Measurements from ENCODE around the gene ZNF778. TPM values are rescaled to one million over a fixed set of nuclear protein-coding genes. Genes with fewer than 3 reads are reported as not detected.

Gene ZNF778
- total RNA-seq, 4 donors from 2014 or later = 5.7 to 22.8 (median 13.4) TPM

GRCh38 chr16:89172171-89172527, 45.4 kb upstream of the ZNF778 start:
- no peak for DNase-seq (ENCODE audit: low spot score)
- TF ChIP-seq, protein P1, sequence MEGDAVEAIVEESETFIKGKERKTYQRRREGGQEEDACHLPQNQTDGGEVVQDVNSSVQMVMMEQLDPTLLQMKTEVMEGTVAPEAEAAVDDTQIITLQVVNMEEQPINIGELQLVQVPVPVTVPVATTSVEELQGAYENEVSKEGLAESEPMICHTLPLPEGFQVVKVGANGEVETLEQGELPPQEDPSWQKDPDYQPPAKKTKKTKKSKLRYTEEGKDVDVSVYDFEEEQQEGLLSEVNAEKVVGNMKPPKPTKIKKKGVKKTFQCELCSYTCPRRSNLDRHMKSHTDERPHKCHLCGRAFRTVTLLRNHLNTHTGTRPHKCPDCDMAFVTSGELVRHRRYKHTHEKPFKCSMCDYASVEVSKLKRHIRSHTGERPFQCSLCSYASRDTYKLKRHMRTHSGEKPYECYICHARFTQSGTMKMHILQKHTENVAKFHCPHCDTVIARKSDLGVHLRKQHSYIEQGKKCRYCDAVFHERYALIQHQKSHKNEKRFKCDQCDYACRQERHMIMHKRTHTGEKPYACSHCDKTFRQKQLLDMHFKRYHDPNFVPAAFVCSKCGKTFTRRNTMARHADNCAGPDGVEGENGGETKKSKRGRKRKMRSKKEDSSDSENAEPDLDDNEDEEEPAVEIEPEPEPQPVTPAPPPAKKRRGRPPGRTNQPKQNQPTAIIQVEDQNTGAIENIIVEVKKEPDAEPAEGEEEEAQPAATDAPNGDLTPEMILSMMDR (IDR thresholded peaks at IDR 0.05) = no peak
- no peak for ATAC-seq (ENCODE audit: low FRiP score)

DNA sequence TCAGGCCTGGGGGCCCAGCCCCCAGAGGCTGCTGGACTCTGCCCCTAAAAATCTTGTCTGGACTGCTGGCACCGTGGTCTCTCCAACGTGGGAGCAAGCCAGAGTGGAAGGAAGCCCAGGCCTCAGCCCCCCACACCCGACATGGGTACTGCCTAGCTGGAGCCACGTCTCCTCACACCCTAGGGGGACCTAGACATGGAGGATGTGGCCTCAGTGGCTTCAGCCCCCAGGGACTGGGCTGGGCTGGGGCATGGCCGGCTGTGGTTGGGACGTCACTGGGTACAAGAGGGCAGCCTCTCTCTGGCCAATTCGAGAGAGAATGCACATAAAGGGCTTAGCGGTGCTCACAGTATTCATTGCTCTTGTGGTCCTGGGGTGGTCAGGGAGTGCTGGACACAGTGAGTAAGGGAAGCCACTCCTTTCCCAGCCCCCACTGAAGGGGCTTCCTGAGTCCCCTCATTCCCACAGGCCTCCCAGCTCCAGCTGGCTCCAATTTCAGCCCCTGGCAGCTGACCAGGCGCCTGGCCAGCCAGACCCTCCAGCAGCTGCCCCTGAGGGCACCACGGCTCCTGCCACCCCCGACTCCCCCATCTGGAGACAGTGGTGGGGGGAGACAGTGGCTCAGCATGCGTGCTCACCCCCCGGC, 44.9 kb upstream of the ZNF778 start:
- DNase-seq (ENCODE audit: low spot score) = no peak
- no peak for ATAC-seq (ENCODE audit: low FRiP score)
- TF ChIP-seq, protein P1 (IDR thresholded peaks at IDR 0.05) = no peak

GRCh38 chr16:89173174-89173921, 44.2 kb upstream of the ZNF778 start:
- ATAC-seq (ENCODE audit: low FRiP score) (no peak), DNase-seq (ENCODE audit: low spot score) (no peak)
- TF ChIP-seq, protein P1 (IDR thresholded peaks at IDR 0.05) = no peak

DNA sequence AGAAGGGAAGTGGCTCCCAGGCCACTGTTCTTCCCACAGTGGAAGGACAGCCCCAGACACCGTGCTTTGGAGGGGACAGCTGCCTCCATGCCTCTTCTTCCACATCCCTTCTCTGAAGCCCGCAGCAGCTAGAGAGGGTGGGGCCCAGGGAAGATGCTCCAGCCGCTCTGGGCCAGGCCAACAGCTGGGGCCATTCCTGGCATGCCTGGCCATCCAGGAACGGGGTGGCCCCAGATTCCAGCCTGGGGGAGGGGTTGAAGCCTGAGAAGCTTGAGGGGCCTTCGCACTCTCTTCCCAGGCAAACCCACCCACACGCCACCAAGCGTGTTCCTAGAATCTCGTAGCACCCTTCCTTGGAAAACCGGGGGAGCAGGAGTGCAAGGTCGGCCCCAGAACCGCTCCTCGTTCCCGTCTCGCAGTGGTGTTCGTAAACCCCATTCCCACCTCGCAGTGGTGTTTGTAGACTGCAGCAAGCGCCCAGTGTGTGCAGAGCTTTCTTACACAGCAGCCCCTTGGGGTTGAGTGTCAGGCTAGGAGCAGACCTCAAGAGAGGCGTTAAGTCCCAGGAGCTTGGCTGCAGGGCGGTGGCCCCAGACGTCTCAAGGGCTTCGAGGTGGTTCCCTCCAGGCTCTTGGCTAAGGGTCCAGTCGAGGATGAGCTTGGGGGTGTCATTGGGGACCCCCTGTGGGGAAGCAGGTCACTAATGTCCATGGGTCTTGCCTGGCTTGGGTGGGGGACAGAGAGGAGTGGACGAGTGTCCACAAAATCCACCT, 43.3 kb upstream of the ZNF778 start:
- DNase-seq (ENCODE audit: low spot score) (no peak), ATAC-seq (ENCODE audit: low FRiP score) (no peak)
- TF ChIP-seq, protein P1 (IDR thresholded peaks at IDR 0.05) = no peak

- ATAC-seq (ENCODE audit: low FRiP score) (no peak), DNase-seq (ENCODE audit: low spot score) (no peak)
- TF ChIP-seq, protein P1 (IDR thresholded peaks at IDR 0.05) = no peak
These were observed 42.6 kb upstream of the ZNF778 start for GRCh38 chr16:89174877-89175276.

DNA sequence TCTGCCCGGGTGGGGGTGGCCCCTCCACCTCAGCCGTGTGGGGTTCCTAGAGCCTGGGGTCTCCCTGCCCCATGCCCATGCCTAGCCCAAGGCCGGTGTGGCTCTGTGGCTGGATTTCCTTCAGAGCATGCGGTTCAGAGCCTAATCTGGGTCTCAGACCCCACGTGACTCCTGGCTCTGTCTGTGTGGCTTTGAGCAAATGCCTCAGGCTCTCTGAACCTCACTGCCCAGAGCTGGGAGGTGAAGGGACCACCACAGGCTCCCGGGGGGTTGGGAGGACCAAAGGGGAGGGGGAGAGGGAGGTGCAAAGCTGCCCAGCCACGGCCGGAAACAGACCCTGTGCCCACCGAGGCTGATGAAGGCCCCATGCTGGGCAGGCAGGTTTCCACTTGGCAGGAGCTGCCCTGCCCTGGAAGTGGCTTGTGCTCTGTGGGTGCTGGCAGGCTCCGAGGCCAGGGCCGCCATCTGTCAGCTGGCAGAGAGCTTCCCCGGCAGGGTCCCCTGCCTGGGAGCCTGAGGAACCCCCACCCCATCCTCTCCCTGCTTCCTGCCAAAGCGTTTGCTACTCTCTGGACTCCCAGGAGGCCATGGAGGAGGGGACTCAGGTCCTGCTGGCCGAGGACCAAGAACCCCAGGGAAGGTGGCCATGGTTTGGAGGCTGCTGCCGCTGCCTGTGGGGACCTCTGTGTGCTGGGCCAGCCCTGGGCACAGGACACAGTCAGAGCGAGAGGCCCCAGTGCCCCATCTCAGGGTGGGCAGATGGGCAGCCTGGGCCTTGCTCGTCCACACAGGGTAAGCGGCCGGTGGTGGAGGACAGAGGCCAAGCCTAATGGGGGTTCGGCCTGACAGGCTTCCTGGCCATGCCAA, 42.0 kb upstream of the ZNF778 start:
- TF ChIP-seq, protein P1 (IDR thresholded peaks at IDR 0.05) = no peak
- ATAC-seq (ENCODE audit: low FRiP score) = no peak
- DNase-seq (ENCODE audit: low spot score) = no peak

Measured in omental fat pad (tissue), 4 donors.